H1 (cell line): ENCODE data around the gene ACBD6. TPM values are rescaled to one million over a fixed set of nuclear protein-coding genes. Genes with fewer than 3 reads are reported as not detected.

Experiments
- CBX5 ChIP-seq: fragments of 300-800, 300-1000 bp; sonication (generic); IDR thresholded peaks from 2 replicates; pipeline ENCODE4 v1.7.1; 2016; ENCODE audit warnings: antibody characterized with exemption, low read length, low read depth
- FOSL1 ChIP-seq: IDR thresholded peaks from 2 replicates; pipeline ENCODE4 v1.6.1; 2011; ENCODE audit warnings: mild to moderate bottlenecking, low read depth, low read length, moderate library complexity; ENCODE audit not compliant: insufficient read depth
- MAFK ChIP-seq: IDR thresholded peaks from 2 replicates; pipeline ENCODE4 v1.6.1; 2012; ENCODE audit warnings: low read depth, mild to moderate bottlenecking, improper control_type of control experiment, low read length
- RBBP5 ChIP-seq: IDR thresholded peaks from 2 replicates; pipeline ENCODE4 v1.7.1; 2012; ENCODE audit warnings: low read depth, mild to moderate bottlenecking, inconsistent platforms, low read length, moderate library complexity, borderline replicate concordance
- polyA plus RNA-seq, 7 experiments: library from polyadenylated mRNA; depleted of rRNA in 3 of 7; stranded (reverse) in 5 of 7; unstranded in 2 of 7; fragments of >200 nt in 5 of 7; fragments of 200-250 nt in 2 of 7; gene quantifications; 1 replicate in 5 of 7; 2 replicates in 1 of 7; 4 replicates in 1 of 7; pipeline versions ENCODE4 v1.2.1 to v1.2.3, GENCODE V29; 2011 to 2013; ENCODE audit warnings: missing spikeins in 2 of 7, mixed read lengths in 2 of 7
- total RNA-seq: library from RNA; stranded (reverse); fragmentation: NEBNext Ultra II Directional; extraction: Animal tissue kit (Norgen Biotek cat#: 25700); gene quantifications from 2 replicates; pipeline ENCODE4 v1.2.1, GENCODE V29; 2021

The ACBD6 gene
- total and polyA plus RNA-seq, 2 of the 8 experiments (the other 6 are each of a cell fraction or from before 2014, with no cell fraction given), result 52.0 to 67.7 TPM

- TF ChIP-seq CBX5 (no peak), FOSL1 (no peak), RBBP5 (no peak), MAFK (no peak)
These were observed 131.8 kb downstream of the ACBD6 start (continued) for GRCh38 chr1:180370597-180370996.
